GM23248 (cell line): ENCODE measurements around the gene DRAM1.

Experiments used
- EZH2 ChIP-seq: fragments of 200-600 bp; sonication (generic); IDR thresholded peaks from 2 replicates; pipeline ENCODE4 v1.6.1; 2018; ENCODE audit warnings: antibody characterized with exemption, mild to moderate bottlenecking; ENCODE audit not compliant: insufficient read depth, poor library complexity, severe bottlenecking
- EZH2phosphoT487 ChIP-seq: fragments of 200-600 bp; sonication (generic); IDR thresholded peaks from 2 replicates; pipeline ENCODE4 v1.6.1; 2018; ENCODE audit warnings: antibody characterized with exemption, moderate library complexity, mild to moderate bottlenecking, low read depth; ENCODE audit not compliant: insufficient read depth

- TF ChIP-seq EZH2 (no peak), EZH2phosphoT487 (no peak)
Observed at GRCh38 chr12:101832030-101832429, 45.4 kb upstream of the DRAM1 start.
